SK-N-MC (cell line): ENCODE results near the gene ELMO3.

Experiments
- EZH2 ChIP-seq: fragments of 200-600 bp; sonication (generic); IDR thresholded peaks from one replicate; pipeline ENCODE4 v1.6.1; 2017; ENCODE audit warnings: antibody characterized with exemption
- FOXP2 ChIP-seq: optimal IDR thresholded peaks from 2 replicates; pipeline ENCODE3; 2011; ENCODE audit warnings: mild to moderate bottlenecking, moderate library complexity; ENCODE audit not compliant: insufficient read depth; ENCODE audit errors: extremely low read length, control extremely low read depth
- POLR2AphosphoS5 ChIP-seq: IDR thresholded peaks from 2 replicates; pipeline ENCODE4 v1.6.1; 2012; ENCODE audit warnings: mild to moderate bottlenecking, low read depth, low read length, borderline replicate concordance

DNA sequence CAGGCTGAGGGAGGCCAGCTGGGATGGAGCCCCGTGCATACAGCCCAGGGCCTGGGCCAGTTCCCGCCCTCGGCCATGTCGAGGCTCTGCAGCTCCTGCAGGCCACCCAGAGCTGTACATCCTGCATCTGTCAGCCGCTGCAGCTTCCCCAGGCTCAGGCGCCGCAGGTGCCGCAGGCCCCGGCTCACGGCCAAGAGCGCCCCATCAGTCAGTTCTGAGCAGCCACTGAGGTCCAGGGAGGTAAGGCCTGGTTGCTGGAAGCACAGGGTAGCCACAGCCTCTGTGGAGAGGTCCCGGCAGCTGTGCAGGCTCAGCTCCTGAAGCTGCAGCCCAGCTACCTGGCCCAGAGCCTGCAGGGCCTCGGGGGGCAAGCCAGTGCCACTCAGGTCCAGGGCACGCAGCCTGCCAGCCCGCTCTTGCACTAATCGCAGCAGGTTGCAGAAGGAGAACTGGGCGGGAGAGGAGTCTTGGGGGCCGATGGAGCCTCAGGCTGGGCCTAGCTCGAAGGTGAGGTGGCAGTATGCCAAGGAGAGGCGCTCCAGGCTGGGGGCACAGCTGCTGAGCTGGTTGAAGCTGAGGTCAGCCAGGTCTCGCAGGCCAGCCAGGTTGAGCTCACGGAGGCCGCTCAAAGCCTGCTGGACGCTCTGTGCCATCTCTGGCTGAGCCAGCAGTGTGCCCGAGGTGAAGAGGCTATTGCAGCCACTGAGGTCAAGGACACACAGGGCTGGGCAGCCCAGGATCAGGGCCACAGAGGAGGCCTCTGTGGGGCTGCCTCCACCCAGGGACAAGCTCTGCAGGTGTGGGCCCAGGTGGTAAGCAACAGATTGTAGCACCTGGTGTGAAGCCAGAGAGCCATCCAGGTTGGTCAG is 11.4 kb downstream of the ELMO3 start:
- TF ChIP-seq POLR2AphosphoS5 = no peak
- no peak for TF ChIP-seq EZH2
- no peak for TF ChIP-seq FOXP2
